Activated CD8-positive, alpha-beta memory T cell treated with anti-CD3 and anti-CD28 coated beads for 1 hour (primary cell): Measurements from ENCODE around the gene GCFC2.

Source experiments
- DNase-seq, 2 donors: peaks; one replicate each; pipeline ENCODE4 v3.0.0-alpha.2; 2020; ENCODE audit warnings: low read depth in 1 of 2; ENCODE audit errors: extremely low read depth in 1 of 2

GCFC2 gene

DNA sequence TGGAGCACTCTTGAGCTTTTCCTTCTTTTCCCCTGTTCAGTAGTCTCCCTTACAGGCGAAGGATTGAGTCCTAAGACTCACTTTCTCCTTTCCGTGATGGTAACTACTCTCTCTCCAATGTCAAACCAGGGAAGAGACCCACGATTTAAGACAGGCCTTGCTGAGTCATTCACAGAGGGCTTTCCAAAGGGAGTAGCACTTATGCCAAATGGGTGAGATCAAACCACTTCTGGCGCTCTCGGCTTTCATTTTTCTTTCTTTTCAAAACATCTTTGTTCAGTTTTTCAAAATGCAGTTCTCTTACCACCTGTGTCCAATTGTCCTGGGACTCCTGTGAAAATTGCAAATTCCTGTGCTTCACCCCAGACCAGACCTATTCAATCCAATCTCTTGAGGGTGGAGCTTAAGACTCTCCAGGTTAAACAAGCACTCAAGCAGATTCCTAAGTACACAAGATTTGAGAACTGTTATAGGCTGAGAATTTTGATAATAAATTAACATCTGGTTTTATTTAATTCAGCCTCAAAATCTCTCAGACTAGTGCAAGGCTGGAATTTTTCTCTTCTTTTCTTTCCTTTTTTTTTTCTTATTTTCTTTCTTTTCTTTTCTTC is 78.5 kb downstream of the GCFC2 start:
- no peak for DNase-seq

GRCh38 chr2:75627902-75628504 is 82.7 kb downstream of the GCFC2 start:
- peak; percentile 5 to 32 for DNase-seq

DNA sequence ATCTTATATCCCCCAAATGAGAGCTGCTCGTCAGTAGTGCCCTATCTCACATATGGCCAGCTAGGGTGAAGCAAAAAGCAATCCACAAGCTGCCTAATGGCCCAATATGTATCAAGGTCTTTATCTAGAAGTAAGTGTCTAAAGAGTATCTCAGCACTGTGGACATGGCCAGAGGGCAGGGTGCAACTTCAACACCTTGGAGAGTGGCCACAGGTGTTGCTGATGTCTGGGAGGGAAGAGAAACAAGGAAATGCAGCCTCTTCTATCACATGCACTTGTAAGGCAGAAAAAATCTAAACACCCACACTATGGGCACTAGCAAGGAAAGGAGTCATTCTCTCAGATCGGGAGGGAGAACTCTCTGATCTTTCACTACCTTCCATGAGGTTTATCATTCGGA is 87.8 kb downstream of the GCFC2 start:
- DNase-seq = no peak

DNA sequence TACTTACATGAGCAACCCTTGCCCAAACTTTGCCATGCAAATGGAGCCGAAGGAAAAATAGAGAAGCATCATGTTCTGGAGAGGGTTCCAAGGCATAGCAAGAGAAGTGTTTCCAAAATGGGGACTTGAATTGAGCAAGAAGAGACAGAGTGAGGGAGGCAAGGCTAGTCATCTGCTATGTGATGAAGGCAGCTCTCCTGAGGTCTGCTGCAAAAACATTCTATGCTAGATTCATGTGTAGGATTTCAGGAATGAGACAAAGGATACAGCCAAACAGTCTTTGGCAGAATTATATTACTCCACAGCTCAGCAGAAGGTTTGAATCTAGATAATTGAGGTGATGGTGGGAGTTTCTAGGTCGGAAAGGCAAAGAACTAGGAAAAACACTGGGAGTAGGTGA is 88.2 kb downstream of the GCFC2 start:
- no peak for DNase-seq

DNA sequence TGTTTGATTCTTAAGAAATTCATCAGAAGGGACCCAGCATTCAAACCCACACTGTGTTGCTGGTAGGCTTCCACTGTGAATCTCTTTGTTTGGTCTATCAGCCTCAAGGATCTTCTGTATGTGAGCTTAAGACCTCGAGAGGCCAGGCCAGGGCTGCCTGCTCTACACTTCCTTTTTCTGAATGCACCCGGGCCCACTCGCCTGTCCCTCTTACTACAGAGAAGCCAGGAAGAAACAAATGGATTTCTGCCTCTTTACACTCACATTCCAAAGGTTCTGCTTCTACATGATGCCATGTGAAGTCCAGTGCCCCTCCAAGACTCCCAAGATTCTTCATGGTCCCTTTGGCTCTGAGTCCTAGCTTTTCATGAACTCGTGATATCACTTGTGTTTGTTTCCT is 89.5 kb downstream of the GCFC2 start:
- DNase-seq = no peak

DNA sequence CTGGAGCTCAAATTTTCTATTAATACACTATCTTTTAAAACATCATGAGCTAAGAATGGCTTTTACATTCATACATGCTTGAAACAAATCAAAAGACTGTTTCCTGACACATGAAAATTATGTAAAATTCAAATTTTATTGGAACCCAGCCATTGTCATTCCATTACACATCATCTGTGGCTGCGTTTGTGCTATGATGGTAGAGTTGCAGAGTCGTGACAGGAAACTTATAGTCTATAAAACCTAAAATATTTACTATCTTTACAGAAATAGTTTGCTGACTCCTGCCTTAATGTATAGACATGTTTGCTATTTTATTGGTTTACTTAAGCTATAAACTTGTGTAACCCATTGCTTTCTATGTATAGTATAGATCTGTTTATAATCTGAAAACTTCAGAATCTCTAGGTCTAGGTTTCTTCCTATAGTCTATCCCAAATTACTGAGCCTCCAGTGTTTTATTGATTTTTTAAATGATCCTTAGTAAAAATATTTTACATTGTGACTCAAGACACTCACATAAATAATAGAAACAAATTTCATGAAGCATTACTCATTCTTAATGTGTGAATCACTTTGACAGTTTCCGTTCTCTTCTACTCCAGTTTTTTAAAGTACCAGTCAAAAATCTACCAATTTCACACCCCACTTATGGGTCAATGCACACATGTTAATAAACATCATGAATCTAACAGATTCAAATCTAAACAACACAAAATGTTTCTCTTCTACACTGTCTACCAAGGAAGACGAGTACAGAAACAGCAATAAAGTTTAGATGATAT is 90.6 kb downstream of the GCFC2 start:
- DNase-seq = no peak

- DNase-seq = no peak
Observed at GRCh38 chr2:75616933-75617332, 93.8 kb downstream of the GCFC2 start.

DNA sequence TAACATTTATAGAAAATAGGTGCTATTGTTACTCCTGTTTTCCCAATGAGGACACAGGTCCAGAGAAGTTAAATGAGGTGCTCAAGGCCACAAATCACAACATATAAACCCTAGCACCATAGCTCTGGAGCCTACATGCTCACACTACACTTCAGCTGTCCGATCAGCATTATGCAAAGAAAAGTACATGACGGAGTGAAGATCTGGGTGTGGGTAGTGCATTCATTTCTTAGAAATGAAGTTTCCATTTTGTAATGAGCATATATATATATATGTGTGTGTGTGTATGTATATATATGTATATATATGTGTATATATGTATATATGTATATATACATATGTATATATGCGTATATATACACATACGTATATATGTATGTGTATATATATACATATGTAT is 94.3 kb downstream of the GCFC2 start:
- no peak for DNase-seq

GRCh38 chr2:75614162-75614651 is 96.5 kb downstream of the GCFC2 start:
- DNase-seq = no peak

DNA sequence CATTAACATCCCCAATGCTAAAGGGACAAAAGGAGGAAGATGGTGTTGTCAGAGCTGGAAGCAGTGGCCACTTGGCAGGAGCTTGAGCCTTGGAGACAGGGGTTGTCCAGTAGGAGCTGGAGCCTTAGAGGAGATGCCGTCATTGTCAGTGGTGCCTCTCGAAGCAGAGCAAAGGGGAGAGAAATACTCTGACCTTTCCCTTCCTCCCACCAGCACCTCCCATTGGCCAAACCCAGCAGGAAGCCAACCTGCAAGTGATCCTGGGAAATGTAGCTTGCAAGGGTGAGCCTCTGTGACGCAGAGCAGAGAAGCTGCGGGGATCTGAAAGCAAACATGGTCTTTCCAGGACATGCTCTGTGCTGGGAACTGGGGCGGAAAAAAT is 97.9 kb downstream of the GCFC2 start:
- DNase-seq = no peak
